ENCODE measurements around the gene RILPL2.
A peak's percentile ranks its signal among the peaks of the same experiment; 100 is the strongest.

GRCh38 chr12:123401753-123402683 is 34.5 kb downstream of the RILPL2 start:
- TF ChIP-seq EZH2 (IDR thresholded peaks at IDR 0.05; ENCODE audit: low read depth, unreplicated experiment) (no peak), CTCF (conservative IDR thresholded peaks at IDR 0.05; ENCODE audit: low read depth in 2 of 2) (no peak), POLR2AphosphoS5 (IDR thresholded peaks at IDR 0.05; ENCODE audit: low read depth) (peak; percentile 39; the same call in 1 of the 2 replicates), ZNF114 (CRISPR knock-in tag; IDR thresholded peaks at IDR 0.05) (no peak), JUNB (IDR thresholded peaks at IDR 0.05; ENCODE audit: unreplicated experiment) (no peak), CREB1 (CRISPR knock-in tag; IDR thresholded peaks at IDR 0.05; ENCODE audit: low read depth) (no peak), ZNF331 (CRISPR knock-in tag; IDR thresholded peaks at IDR 0.05; ENCODE audit: low read depth) (no peak), REST (IDR thresholded peaks at IDR 0.05; ENCODE audit: unreplicated experiment) (no peak), EZH2phosphoT487 (IDR thresholded peaks at IDR 0.05; ENCODE audit: unreplicated experiment) (no peak), STAT1 (IDR thresholded peaks at IDR 0.05; ENCODE audit: unreplicated experiment) (no peak), ZNF462 (CRISPR knock-in tag; IDR thresholded peaks at IDR 0.05) (no peak), ETS1 (IDR thresholded peaks at IDR 0.05) (no peak)

All from GM23338 (cell line).